ENCODE measurements around the gene TTF1. TPM values are rescaled to one million over a fixed set of nuclear protein-coding genes. Genes with fewer than 3 reads are reported as not detected.

The TTF1 gene
- total and polyA plus RNA-seq, 9 of the 15 experiments (the other 6 are each of a cell fraction or from before 2014, with no cell fraction given) = 9.0 to 18.5 (median 15.8) TPM

GRCh38 chr9:132446887-132447286 lies 40.2 kb upstream of the TTF1 start:
- Histone ChIP-seq H3K9ac (ENCODE audit: insufficient read depth in 1 of 2, low read depth in 2 of 2, low read length in 2 of 2) (no peak overlapping the region), H3K27ac (ENCODE audit: extremely low read depth, low read depth, low read length) (no peak overlapping the region), H3K79me2 (ENCODE audit: control insufficient read depth, insufficient read depth, low read length) (no peaks in the 10 kb centered on the region), H3K4me2 (ENCODE audit: insufficient read depth, low read length) (no peak overlapping the region), H3K9me1 (ENCODE audit: control insufficient read depth, insufficient read depth, low read length) (no peaks in the 10 kb centered on the region), H3K27me3 (ENCODE audit: control insufficient read depth in 2 of 2, insufficient read depth in 2 of 2, low read length in 2 of 2) (peaks cover 39 to 71% of the 10 kb centered on the region in 2 experiments), H4K20me1 (replicated peaks; ENCODE audit: control insufficient read depth, insufficient read depth, low read length) (no peaks in the 10 kb centered on the region; the same call in 1 of the 2 replicates), H3K36me3 (ENCODE audit: control insufficient read depth, insufficient read depth, low read length) (no peaks in the 10 kb centered on the region), H2AFZ (ENCODE audit: low read depth, low read length) (no peak overlapping the region), H3K4me3 (no peak overlapping the region), H3K4me1 (replicated peaks in 1 of 2; ENCODE audit: control insufficient read depth in 2 of 2, insufficient read depth in 2 of 2, low read length in 2 of 2) (peaks cover 0 to 3% of the 10 kb centered on the region in 2 experiments; a peak in 1 of 5 replicates), H3K9me3 (replicated peaks; ENCODE audit: control insufficient read depth, insufficient read depth, low read depth, low read length) (no peaks in the 10 kb centered on the region)
- ChIA-PET POLR2A (no interaction called here), CTCF (ENCODE audit: low intra/inter-chr PET ratio) (no interaction called here)
- FAIRE-seq (no peak), ATAC-seq (no peak), DNase-seq (ENCODE audit: extremely low read depth in 1 of 4, low spot score in 3 of 4) (no peak)
- TF ChIP-seq RBM25 (IDR thresholded peaks at IDR 0.05; ENCODE audit: low read depth, low read length, severe bottlenecking) (peak; percentile 54), ZNF668 (CRISPR knock-in tag; IDR thresholded peaks at IDR 0.05) (no peak), BCOR (IDR thresholded peaks at IDR 0.05) (peak; percentile 15; the same call in 1 of the 2 replicates)
- no TSS peak for BruUV-seq (replicated peaks)
- in situ Hi-C loops (cut with MboI) (no loop called here), intact Hi-C loops (cut with micrococcal nuclease) (no loop called here)
- WGBS (ENCODE audit: insufficient coverage, low coverage, missing lambda C conversion rate) = 0% methylated on average over 3 of the region's 3 CpGs

GRCh38 chr9:132443951-132444607 lies 37.4 kb upstream of the TTF1 start:
- H3K36me3 ChIP-seq (ENCODE audit: control insufficient read depth, insufficient read depth, low read length) = no peaks in the 10 kb centered on the region
- H3K4me3 ChIP-seq = no peak overlapping the region
- H3K9me3 ChIP-seq (replicated peaks; ENCODE audit: control insufficient read depth, insufficient read depth, low read depth, low read length) = no peaks in the 10 kb centered on the region
- ATAC-seq (no peak), FAIRE-seq (no peak), DNase-seq (ENCODE audit: extremely low read depth in 1 of 4, low spot score in 3 of 4) (no peak)
- H3K79me2 ChIP-seq (ENCODE audit: control insufficient read depth, insufficient read depth, low read length) = no peaks in the 10 kb centered on the region
- ChIA-PET CTCF (ENCODE audit: low intra/inter-chr PET ratio) (no interaction called here), POLR2A (interaction anchor here (0.6 kb wide), 1 partner anchor 351 kb away, joined by 3 read pairs; no protein-coding TSS in a partner anchor)
- no peak overlapping the region for H2AFZ ChIP-seq (ENCODE audit: low read depth, low read length)
- H3K9me1 ChIP-seq (ENCODE audit: control insufficient read depth, insufficient read depth, low read length) = no peaks in the 10 kb centered on the region
- intact Hi-C loops (cut with micrococcal nuclease) (no loop called here), in situ Hi-C loops (cut with MboI) (no loop called here)
- 3% methylated on average over 10 of the region's 10 CpGs for WGBS (ENCODE audit: insufficient coverage, low coverage, missing lambda C conversion rate)
- H3K27me3 ChIP-seq (ENCODE audit: control insufficient read depth in 2 of 2, insufficient read depth in 2 of 2, low read length in 2 of 2) = peaks cover 57 to 77% of the 10 kb centered on the region in 2 experiments
- BruUV-seq (replicated peaks) = no TSS peak
- no peak overlapping the region for H3K4me2 ChIP-seq (ENCODE audit: insufficient read depth, low read length)
- peaks cover 0 to 3% of the 10 kb centered on the region in 2 experiments; a peak in 1 of 5 replicates for H3K4me1 ChIP-seq (replicated peaks in 1 of 2; ENCODE audit: control insufficient read depth in 2 of 2, insufficient read depth in 2 of 2, low read length in 2 of 2)
- no peaks in the 10 kb centered on the region; the same call in 1 of the 2 replicates for H4K20me1 ChIP-seq (replicated peaks; ENCODE audit: control insufficient read depth, insufficient read depth, low read length)
- no peak overlapping the region for H3K9ac ChIP-seq (ENCODE audit: insufficient read depth in 1 of 2, low read depth in 2 of 2, low read length in 2 of 2)
- no peak overlapping the region for H3K27ac ChIP-seq (ENCODE audit: extremely low read depth, low read depth, low read length)
- TF ChIP-seq ZNF551 (CRISPR knock-in tag; IDR thresholded peaks at IDR 0.05) = no peak
- TF ChIP-seq YY1 (IDR thresholded peaks at IDR 0.05; ENCODE audit: borderline replicate concordance in 1 of 3, control insufficient read depth in 1 of 3, extremely low read depth in 1 of 3, insufficient read depth in 3 of 3, insufficient read length in 1 of 3, insufficient replicate concordance in 2 of 3, low read depth in 1 of 3, low read length in 2 of 3) = no peak
- peak; percentile 80 for TF ChIP-seq SPI1 (IDR thresholded peaks at IDR 0.05; ENCODE audit: borderline replicate concordance, low read depth, low read length)
- TF ChIP-seq RFX5 (IDR thresholded peaks at IDR 0.05; ENCODE audit: low read depth, low read length) = no peak
- TF ChIP-seq NFIC (IDR thresholded peaks at IDR 0.05) = peak; percentile 42
- TF ChIP-seq BCLAF1 (IDR thresholded peaks at IDR 0.05; ENCODE audit: borderline replicate concordance in 1 of 2, control insufficient read depth in 1 of 2, low read depth in 2 of 2, low read length in 1 of 2) = no peak
- no peak for TF ChIP-seq ZNF764 (CRISPR knock-in tag; IDR thresholded peaks at IDR 0.05; ENCODE audit: low read depth)
- no peak for TF ChIP-seq TAF7 (tag; IDR thresholded peaks at IDR 0.05)
- TF ChIP-seq SAFB2 (IDR thresholded peaks at IDR 0.05; ENCODE audit: borderline replicate concordance, low read depth, low read length, severe bottlenecking) = no peak

All from K562 (cell line).